GM19467 (cell line): Measurements from ENCODE around the gene GIMAP4.
"Not testable (repeated sequence)": the region's sequence is repeated elsewhere in the genome, so short reads cannot be mapped to it uniquely, and the experiment has no call there.

Source experiments
- ATAC-seq: cut with Tn5 transposase; IDR thresholded peaks from one replicate; pipeline ENCODE4 v1.9.1; 2021; ENCODE audit warnings: mild to moderate bottlenecking, moderate library complexity; ENCODE audit not compliant: unreplicated experiment

GIMAP4 gene

GRCh38 chr7:150579979-150580637 lies 12.9 kb downstream of the GIMAP4 start:
- not testable (repeated sequence) for ATAC-seq

DNA sequence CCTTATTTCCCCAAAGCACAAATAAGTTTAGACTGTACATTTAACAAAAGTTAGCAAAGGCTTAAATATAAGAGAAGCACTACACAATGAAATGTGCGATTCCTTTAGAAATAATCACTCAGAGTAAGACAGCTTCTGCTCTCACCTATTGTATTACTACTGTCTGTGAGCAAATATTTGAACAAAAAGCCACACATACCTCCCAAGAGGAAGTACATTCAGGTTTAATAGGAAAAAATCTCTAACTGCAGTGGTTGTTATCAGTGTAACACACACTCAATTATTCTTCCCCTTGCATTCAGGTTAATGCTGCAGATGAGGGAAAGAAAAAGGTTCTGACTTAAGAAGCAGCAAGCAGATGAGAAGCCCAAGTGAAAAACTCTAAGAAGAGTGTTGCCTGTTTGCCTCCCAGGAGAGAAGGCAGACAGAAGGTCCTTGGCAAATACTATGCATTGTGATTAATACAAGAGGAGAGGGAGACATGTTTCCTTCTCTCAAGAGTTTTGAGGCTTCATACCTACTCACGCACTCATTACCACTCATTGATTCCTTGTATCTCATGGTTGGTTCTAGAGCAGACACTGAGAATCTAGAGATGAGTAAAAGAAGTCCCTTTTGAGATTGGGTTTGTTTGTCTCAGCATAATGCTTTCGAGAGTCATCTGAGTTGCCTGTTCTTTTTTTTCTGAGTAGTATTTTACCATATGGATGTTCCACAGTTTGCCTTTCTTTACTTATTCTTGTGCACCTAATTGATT lies 13.6 kb downstream of the GIMAP4 start:
- no peak for ATAC-seq

DNA sequence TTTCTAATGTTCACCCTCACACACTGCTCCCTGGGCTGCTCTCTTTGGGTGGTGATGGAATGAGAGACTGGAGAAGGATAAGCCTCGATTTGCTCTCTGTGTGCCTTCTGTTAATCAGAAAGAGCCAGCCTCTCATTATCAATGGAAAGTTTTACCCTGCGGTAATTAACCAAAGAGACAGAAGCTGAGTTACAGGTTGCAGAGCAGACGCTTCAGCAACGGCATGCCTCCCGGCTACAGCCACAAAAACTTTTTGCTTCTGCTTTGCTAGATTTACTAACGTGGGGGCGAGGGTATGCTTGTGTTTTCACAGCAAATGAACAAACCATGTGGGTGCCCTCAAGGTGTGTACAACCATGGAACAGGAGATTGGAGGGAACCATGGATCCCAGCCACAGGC lies 18.0 kb downstream of the GIMAP4 start:
- ATAC-seq, result no peak

GRCh38 chr7:150586068-150586784 lies 19.0 kb downstream of the GIMAP4 start:
- ATAC-seq, result no peak

- ATAC-seq, result no peak
Observed at GRCh38 chr7:150586785-150587152, 19.6 kb downstream of the GIMAP4 start.

- no peak for ATAC-seq
Observed at GRCh38 chr7:150587551-150587950, 20.4 kb downstream of the GIMAP4 start.

GRCh38 chr7:150594805-150595204 lies 27.6 kb downstream of the GIMAP4 start:
- no peak for ATAC-seq

DNA sequence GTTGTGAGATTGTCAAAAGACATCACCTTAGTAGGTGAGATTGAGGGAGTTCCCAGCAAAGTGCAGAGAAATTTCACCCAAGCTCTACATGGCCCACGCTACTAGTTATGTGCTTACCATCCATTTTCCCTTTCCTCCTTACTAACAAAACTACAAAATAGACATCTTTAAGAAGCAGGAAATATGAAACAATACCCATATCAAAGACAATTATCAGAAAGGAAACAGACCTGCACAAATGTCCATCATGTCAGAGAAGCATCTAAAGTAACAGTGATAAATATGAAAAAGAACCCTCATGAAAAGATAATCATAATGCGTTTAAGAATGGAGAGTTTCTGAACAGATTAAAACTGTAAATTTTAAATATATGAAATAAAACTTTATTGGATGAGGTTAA lies 28.2 kb downstream of the GIMAP4 start:
- no peak for ATAC-seq

DNA sequence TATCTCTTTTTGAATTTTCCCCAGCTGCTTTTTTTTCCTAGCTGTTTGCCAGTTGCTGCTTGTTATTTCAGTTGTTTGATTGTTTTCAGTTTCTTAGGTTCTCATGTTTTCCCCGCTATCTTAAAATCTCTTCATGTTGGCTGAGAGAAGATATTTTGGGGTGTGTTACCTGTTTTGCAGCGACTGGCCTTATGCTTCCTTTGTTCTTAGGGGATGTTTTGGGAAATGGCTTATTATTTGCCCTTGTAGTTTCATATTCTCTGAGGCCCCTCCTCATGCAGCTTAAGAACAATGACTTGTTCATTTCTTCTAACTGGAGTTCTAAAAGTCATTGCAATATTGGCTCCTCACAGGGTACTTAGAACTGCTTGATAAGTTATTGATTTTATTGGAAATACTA lies 36.4 kb downstream of the GIMAP4 start:
- ATAC-seq, result not testable (repeated sequence)

DNA sequence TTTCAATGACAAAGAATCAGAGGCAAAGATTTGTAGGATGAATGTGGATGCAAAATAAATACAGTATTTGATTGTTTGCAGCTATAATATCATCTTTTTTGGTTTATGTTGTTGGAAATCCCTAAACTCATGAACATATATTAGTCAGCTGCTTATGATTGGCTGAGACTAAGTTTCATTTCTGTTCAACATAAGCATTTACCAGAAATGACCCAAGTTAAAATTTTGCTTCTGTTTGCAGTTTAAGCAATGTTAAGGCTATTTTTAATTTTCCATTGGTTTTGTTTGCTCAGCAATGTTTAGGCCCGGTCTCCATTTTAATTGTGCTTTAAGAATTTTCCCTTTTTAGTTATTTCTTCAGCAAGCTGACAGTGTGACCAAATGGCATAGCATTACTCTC lies 43.0 kb downstream of the GIMAP4 start:
- ATAC-seq, result no peak

- ATAC-seq, result no peak
Observed at GRCh38 chr7:150612925-150613324, 45.7 kb downstream of the GIMAP4 start.

- no peak for ATAC-seq
Observed at GRCh38 chr7:150613880-150614279, 46.7 kb downstream of the GIMAP4 start.

GRCh38 chr7:150614426-150614825 lies 47.2 kb downstream of the GIMAP4 start:
- not testable (repeated sequence) for ATAC-seq

GRCh38 chr7:150615221-150615755 lies 48.1 kb downstream of the GIMAP4 start:
- ATAC-seq, result not testable (repeated sequence)

- no peak for ATAC-seq
Observed at GRCh38 chr7:150620061-150620460, 52.9 kb downstream of the GIMAP4 start.

DNA sequence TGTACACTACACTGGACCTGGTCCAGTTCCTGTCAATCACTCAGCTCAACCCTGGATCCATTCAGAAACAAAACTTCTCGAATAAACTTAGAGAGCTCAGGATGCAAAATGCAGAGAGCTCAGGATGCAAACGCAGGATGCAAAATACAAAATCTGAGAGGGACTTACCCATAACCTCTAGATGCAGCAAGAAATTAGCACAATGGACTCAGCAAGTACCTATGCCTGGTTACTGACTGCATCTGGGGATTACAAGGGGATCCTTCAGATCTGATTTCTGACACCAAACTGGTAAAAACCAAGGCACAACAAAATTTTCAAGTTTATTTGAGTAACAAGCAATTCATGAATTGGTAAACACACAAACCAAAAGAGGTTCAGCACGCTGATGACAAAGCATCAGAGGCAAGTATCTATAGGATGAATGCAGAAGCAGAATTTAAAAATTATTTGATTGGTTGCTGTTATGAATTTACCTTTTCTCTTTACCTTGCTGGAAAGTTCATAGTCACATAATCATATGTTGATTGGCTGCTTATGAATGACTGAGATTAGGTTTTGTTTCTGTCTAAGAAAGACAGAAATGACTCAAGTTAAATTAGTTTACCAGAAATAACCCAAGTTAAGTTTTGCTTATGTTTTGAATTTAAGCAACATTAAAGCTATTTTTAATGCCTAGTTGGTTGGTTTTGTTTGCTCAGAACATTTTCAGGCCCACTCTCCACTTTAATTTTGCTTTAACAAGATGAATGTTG lies 53.6 kb downstream of the GIMAP4 start:
- ATAC-seq, result no peak

- ATAC-seq, result no peak
Observed at GRCh38 chr7:150621376-150621775, 54.2 kb downstream of the GIMAP4 start.
